IMR-90 (cell line): ENCODE results near the gene ADCY2. TPM values are rescaled to one million over a fixed set of nuclear protein-coding genes. Genes with fewer than 3 reads are reported as not detected.

ENCODE experiments used
- ATAC-seq: fragments of 200-7000 bp; cut with Tn5 transposase; 2 replicates; pipeline ENCODE4 v1.9.1; 2020; ENCODE audit warnings: low read depth, mild to moderate bottlenecking, moderate library complexity
- BruUV-seq: library from RNA; stranded (reverse); fragments of 400-500 nt; replicated peaks from 2 replicates; lab custom pipeline; 2021; lab: Mats Ljungman, UMichigan
- CTCF ChIA-PET: fragments of 300-600 bp; formaldehyde crosslinking; extraction: SDS; loops from one replicate; lab custom pipeline; 2021; ENCODE audit warnings: antibody characterized with exemption; lab: Yijun Ruan, JAX
- POLR2A ChIA-PET: fragments of 300-600 bp; sonication (Branson Sonifier 250); formaldehyde crosslinking; loops from one replicate; lab custom pipeline; 2022; ENCODE audit warnings: antibody characterized with exemption; ENCODE audit not compliant: unreplicated experiment; lab: Charles Lee
- DNase-seq: peaks from one replicate; pipeline ENCODE4 v3.0.0; 2013
- H2AFZ ChIP-seq: replicated peaks from 2 replicates; pipeline ENCODE3; 2013; ENCODE audit warnings: low read length, mild to moderate bottlenecking; ENCODE audit not compliant: poor library complexity
- H2AK5ac ChIP-seq: 2 replicates; pipeline ENCODE4 v1.6.1; 2013; ENCODE audit warnings: low read depth, low read length, inconsistent platforms
- H2AK9ac ChIP-seq: replicated peaks from 2 replicates; pipeline ENCODE3; 2013; ENCODE audit warnings: mild to moderate bottlenecking, low read depth, low read length, moderate library complexity; ENCODE audit not compliant: poor library complexity
- H2BK120ac ChIP-seq: 2 replicates; pipeline ENCODE4 v1.6.1; 2013; ENCODE audit warnings: low read depth, low read length, inconsistent platforms
- H2BK15ac ChIP-seq: 3 replicates; pipeline ENCODE4 v1.6.1; 2013; ENCODE audit warnings: low read depth, low read length, inconsistent platforms
- H2BK20ac ChIP-seq: 2 replicates; pipeline ENCODE4 v1.6.1; 2013; ENCODE audit warnings: low read depth, mild to moderate bottlenecking, inconsistent platforms, low read length, moderate library complexity
- H2BK5ac ChIP-seq: 2 replicates; pipeline ENCODE4 v1.6.1; 2013; ENCODE audit warnings: mild to moderate bottlenecking, low read depth, low read length, inconsistent platforms; ENCODE audit not compliant: poor library complexity, severe bottlenecking
- H3K14ac ChIP-seq: replicated peaks from 2 replicates; pipeline ENCODE4 v1.6.1; 2013; ENCODE audit warnings: low read depth, low read length, inconsistent platforms
- H3K18ac ChIP-seq: 2 replicates; pipeline ENCODE4 v1.6.1; 2013; ENCODE audit warnings: low read depth, low read length, control low read depth
- H3K23ac ChIP-seq: 2 replicates; pipeline ENCODE4 v1.6.1; 2013; ENCODE audit warnings: low read depth, low read length, inconsistent platforms
- H3K27ac ChIP-seq: 2 replicates; pipeline ENCODE4 v1.5.1; 2013; ENCODE audit warnings: mild to moderate bottlenecking, control low read depth, low read length; ENCODE audit not compliant: insufficient read depth
- H3K27me3 ChIP-seq: 2 replicates; pipeline ENCODE4 v1.6.1; 2013; ENCODE audit warnings: low read length; ENCODE audit not compliant: control insufficient read depth, insufficient read depth
- H3K36me3 ChIP-seq: 2 replicates; pipeline ENCODE4 v1.6.1; 2013; ENCODE audit warnings: low read length, mixed read lengths; ENCODE audit not compliant: control insufficient read depth, insufficient read depth
- H3K4ac ChIP-seq: 2 replicates; pipeline ENCODE4 v1.6.1; 2013; ENCODE audit warnings: low read depth, low read length, inconsistent platforms
- H3K4me1 ChIP-seq: 2 replicates; pipeline ENCODE4 v1.6.1; 2013; ENCODE audit warnings: low read length, mixed read lengths; ENCODE audit not compliant: control insufficient read depth, insufficient read depth
- H3K4me2 ChIP-seq: 2 replicates; pipeline ENCODE4 v1.6.1; 2013; ENCODE audit warnings: low read depth, mild to moderate bottlenecking, control low read depth, low read length, moderate library complexity
- H3K4me3 ChIP-seq: 2 replicates; pipeline ENCODE4 v1.5.1; 2013; ENCODE audit warnings: low read depth, mild to moderate bottlenecking, control low read depth, low read length, moderate library complexity; ENCODE audit not compliant: insufficient read depth
- H3K56ac ChIP-seq: 2 replicates; pipeline ENCODE4 v1.6.1; 2013; ENCODE audit warnings: low read length, inconsistent platforms; ENCODE audit not compliant: insufficient read depth; ENCODE audit errors: extremely low read depth
- H3K79me1 ChIP-seq, 2 experiments: 2 replicates each; pipeline ENCODE4 v1.6.1; 2013; ENCODE audit warnings: low read length in 2 of 2, inconsistent platforms in 1 of 2, low read depth in 1 of 2
- H3K9ac ChIP-seq: 2 replicates; pipeline ENCODE4 v1.6.1; 2013; ENCODE audit warnings: low read depth, low read length, control low read depth
- H3K9me1 ChIP-seq: 2 replicates; pipeline ENCODE4 v1.6.1; 2013; ENCODE audit warnings: low read length, inconsistent platforms; ENCODE audit not compliant: insufficient read depth
- H3K9me3 ChIP-seq: 2 replicates; pipeline ENCODE4 v1.6.1; 2013; ENCODE audit warnings: low read length; ENCODE audit not compliant: control insufficient read depth, insufficient read depth
- H4K20me1 ChIP-seq: 2 replicates; pipeline ENCODE4 v1.6.1; 2013; ENCODE audit warnings: low read length, inconsistent platforms; ENCODE audit not compliant: insufficient read depth
- H4K5ac ChIP-seq: 2 replicates; pipeline ENCODE4 v1.6.1; 2013; ENCODE audit warnings: mild to moderate bottlenecking, low read depth, low read length, control low read depth
- H4K8ac ChIP-seq, 2 experiments: 2 replicates each; pipeline ENCODE4 v1.6.1; 2013; ENCODE audit warnings: low read depth in 2 of 2, low read length in 2 of 2, control low read depth in 1 of 2, inconsistent platforms in 1 of 2
- H4K91ac ChIP-seq: 2 replicates; pipeline ENCODE4 v1.6.1; 2013; ENCODE audit warnings: low read depth, low read length, inconsistent platforms; ENCODE audit not compliant: insufficient read depth
- BHLHE40 ChIP-seq: fragments of 150-350 bp; IDR thresholded peaks from 2 replicates; pipeline ENCODE4 v1.6.1; 2016; ENCODE audit warnings: mild to moderate bottlenecking, low read depth, low read length
- CEBPB ChIP-seq: IDR thresholded peaks from 2 replicates; pipeline ENCODE4 v1.6.1; 2012; ENCODE audit warnings: low read depth, low read length, improper control_type of control experiment
- CHD1 ChIP-seq: IDR thresholded peaks from 2 replicates; pipeline ENCODE4 v1.6.1; 2012; ENCODE audit warnings: low read depth, low read length, improper control_type of control experiment
- ELK1 ChIP-seq: fragments of 150-350 bp; IDR thresholded peaks from 2 replicates; pipeline ENCODE4 v1.6.1; 2016; ENCODE audit warnings: low read depth, mild to moderate bottlenecking, low read length, moderate library complexity, borderline replicate concordance
- FOS ChIP-seq: fragments of 150-350 bp; IDR thresholded peaks from 2 replicates; pipeline ENCODE4 v1.6.1; 2016; ENCODE audit warnings: low read depth, low read length
- MAZ ChIP-seq: IDR thresholded peaks from 2 replicates; pipeline ENCODE4 v1.6.1; 2012; ENCODE audit warnings: low read depth, mild to moderate bottlenecking, low read length, improper control_type of control experiment, moderate library complexity, borderline replicate concordance
- NFE2L2 ChIP-seq: fragments of 150-350 bp; IDR thresholded peaks from 2 replicates; pipeline ENCODE4 v1.6.1; 2016; ENCODE audit warnings: low read depth, mild to moderate bottlenecking, low read length
- POLR2A ChIP-seq: IDR thresholded peaks from 2 replicates; pipeline ENCODE4 v1.6.1; 2012; ENCODE audit warnings: mild to moderate bottlenecking, low read depth, low read length
- RAD21 ChIP-seq: IDR thresholded peaks from 2 replicates; pipeline ENCODE4 v1.6.1; 2012; ENCODE audit warnings: low read length, improper control_type of control experiment
- RCOR1 ChIP-seq: IDR thresholded peaks from 2 replicates; pipeline ENCODE4 v1.6.1; 2012; ENCODE audit warnings: mild to moderate bottlenecking, low read length, improper control_type of control experiment; ENCODE audit not compliant: insufficient replicate concordance
- RFX5 ChIP-seq: IDR thresholded peaks from 2 replicates; pipeline ENCODE4 v1.8.0; 2012; ENCODE audit warnings: low read depth, mild to moderate bottlenecking, low read length, moderate library complexity
- SMC3 ChIP-seq: fragments of 150-350 bp; IDR thresholded peaks from 2 replicates; pipeline ENCODE4 v1.6.1; 2016; ENCODE audit warnings: low read depth, mild to moderate bottlenecking, antibody characterized with exemption, low read length, moderate library complexity
- USF2 ChIP-seq: fragments of 150-350 bp; IDR thresholded peaks from 2 replicates; pipeline ENCODE4 v1.6.1; 2017; ENCODE audit warnings: mild to moderate bottlenecking, antibody characterized with exemption, low read length, low read depth
- WGBS, 2 experiments: methylation state at CpG; one replicate each; pipeline versions ENCODE4 v1.1.5 to v1.1.7; 2013; ENCODE audit warnings: missing lambda C conversion rate in 2 of 2; ENCODE audit not compliant: insufficient read length in 1 of 2; ENCODE audit errors: extremely low coverage in 2 of 2; 5-methylcytosine and 5-hydroxymethylcytosine counted together
- dilution Hi-C: fragments of 300-500 bp; cut with HindIII; formaldehyde crosslinking; loops from one replicate; pipeline ENCODE4 v1.14.3; 2018; ENCODE audit warnings: low sequenced_read_pairs; ENCODE audit not compliant: unreplicated experiment
- in situ Hi-C: fragments of 300-500 bp; cut with MboI; formaldehyde crosslinking; loops from 3 replicates; pipeline ENCODE4 v1.14.3; 2019; ENCODE audit warnings: low sequenced_read_pairs, inconsistent platforms, mixed read lengths
- intact Hi-C: fragments of 100-400 bp; cut with micrococcal nuclease; formaldehyde crosslinking; loops from 2 replicates; pipeline ENCODE4 v1.10.0; 2022
- polyA plus RNA-seq, 3 experiments: library from polyadenylated mRNA; depleted of rRNA; stranded (reverse); fragments of >200 nt; gene quantifications; 2 replicates each; pipeline ENCODE4 v1.2.3, GENCODE V29; 2012; ENCODE audit warnings: low replicate concordance in 1 of 3
- total RNA-seq: library from RNA; depleted of rRNA; stranded (reverse); fragments of >200 nt; gene quantifications from 2 replicates; pipeline ENCODE4 v1.2.3, GENCODE V29; 2012

Gene ADCY2
- total and polyA plus RNA-seq, 2 of the 4 experiments (the other 2 are of a cell fraction) = not detected

GRCh38 chr5:7445068-7445467, 49.1 kb downstream of the ADCY2 start:
- intact Hi-C loops (no loop called here), dilution Hi-C loops (no loop called here), in situ Hi-C loops (no loop called here)
- ChIA-PET CTCF (no interaction called here), POLR2A (no interaction called here)
- H3K23ac ChIP-seq = no peak overlapping the region
- H2BK15ac ChIP-seq = no peak overlapping the region
- no peak overlapping the region for H3K4me2 ChIP-seq
- H3K9me1 ChIP-seq = no peaks in the 10 kb centered on the region
- H2BK20ac ChIP-seq = no peak overlapping the region
- TF ChIP-seq RFX5 (no peak), ELK1 (no peak), CEBPB (no peak), NFE2L2 (no peak), SMC3 (no peak), MAZ (no peak), BHLHE40 (no peak), RCOR1 (no peak), USF2 (no peak), RAD21 (no peak), FOS (no peak), POLR2A (no peak), CHD1 (no peak)
- DNase-seq = no peak
- no peak overlapping the region for H3K9ac ChIP-seq
- no peak overlapping the region for H2BK5ac ChIP-seq
- WGBS, 2 experiments = 0% methylated on average over 1 of the region's 2 CpGs; no CpG with 5 or more reads in 1 of the 2 experiments
- no peak overlapping the region for H3K27ac ChIP-seq
- BruUV-seq = no TSS peak
- H3K18ac ChIP-seq = no peak overlapping the region
- no peak overlapping the region for H2AK9ac ChIP-seq
- no peaks in the 10 kb centered on the region for H4K20me1 ChIP-seq
- H2AFZ ChIP-seq = no peak overlapping the region
- no peak for ATAC-seq
- no peak overlapping the region for H3K4me3 ChIP-seq
- H3K56ac ChIP-seq = no peak overlapping the region
- H2AK5ac ChIP-seq = no peak overlapping the region
- H3K36me3 ChIP-seq = no peaks in the 10 kb centered on the region
- no peaks in the 10 kb centered on the region for H3K79me1 ChIP-seq
- H3K4me1 ChIP-seq = no peaks in the 10 kb centered on the region
- no peak overlapping the region for H2BK120ac ChIP-seq
- no peak overlapping the region for H3K4ac ChIP-seq
- H4K5ac ChIP-seq = no peak overlapping the region
- H3K27me3 ChIP-seq = no peaks in the 10 kb centered on the region
- H3K14ac ChIP-seq = no peak overlapping the region
- no peak overlapping the region for H4K8ac ChIP-seq
- peaks cover 19% of the 10 kb centered on the region for H3K9me3 ChIP-seq
- no peak overlapping the region for H4K91ac ChIP-seq
